ENCODE measurements around the gene HEXIM2.

The HEXIM2 gene

DNA sequence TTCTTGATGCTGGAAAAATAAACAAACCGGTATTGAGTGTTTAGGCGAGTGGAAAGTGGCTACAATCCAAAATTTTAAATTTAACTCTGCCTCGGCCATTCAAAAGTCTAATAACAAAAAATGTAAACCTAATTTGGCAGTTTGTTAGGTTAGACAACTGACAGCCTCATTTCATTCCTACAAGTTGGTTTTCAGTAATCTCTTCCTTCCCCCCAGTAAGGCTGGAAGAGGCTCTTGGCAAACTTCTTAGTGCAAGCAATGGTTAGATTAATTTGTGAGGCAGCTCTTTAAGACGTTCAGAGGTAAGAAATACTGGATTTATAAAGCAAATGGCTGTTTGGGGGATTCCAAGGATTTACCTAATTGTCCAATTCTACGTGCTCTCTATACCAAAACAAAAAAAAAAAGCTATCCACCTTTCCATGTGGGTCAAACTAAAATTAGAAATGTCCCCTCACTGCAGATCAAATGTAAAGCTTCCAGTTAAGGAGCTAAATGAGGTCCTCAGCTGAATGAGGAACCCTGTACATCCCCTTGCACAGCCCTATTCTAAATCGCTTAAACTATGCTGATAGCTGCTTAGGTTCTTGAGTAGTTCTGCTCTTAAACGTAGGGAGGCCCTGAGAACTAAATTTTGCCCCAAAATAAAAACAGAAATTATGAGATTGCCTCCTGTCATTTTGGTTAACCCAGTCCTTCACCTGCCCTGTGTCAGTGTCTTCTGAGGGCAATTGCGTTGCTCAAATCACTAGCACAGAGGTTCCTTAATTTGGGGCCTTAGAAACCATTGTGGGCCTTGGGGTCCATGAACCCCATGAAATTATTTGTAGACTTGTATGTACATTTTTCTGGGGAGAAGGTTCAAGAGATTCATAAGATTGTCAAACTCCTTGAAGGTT is 10.5 kb upstream of the HEXIM2 start:
- no peak overlapping the region for H2AFZ ChIP-seq (ENCODE audit: low read depth, low read length)
- no peaks in the 10 kb centered on the region for H3K27me3 ChIP-seq (ENCODE audit: insufficient read depth, low read length)
- H3K9me3 ChIP-seq (ENCODE audit: low read length), result no peaks in the 10 kb centered on the region
- peaks cover 24% of the 10 kb centered on the region for H3K4me1 ChIP-seq (ENCODE audit: insufficient read depth, low read length)
- no peaks in the 10 kb centered on the region for H3K36me3 ChIP-seq (ENCODE audit: insufficient read depth, low read length)
- peak overlapping the region; percentile 79 for H3K4me3 ChIP-seq (ENCODE audit: low read length)

DNA sequence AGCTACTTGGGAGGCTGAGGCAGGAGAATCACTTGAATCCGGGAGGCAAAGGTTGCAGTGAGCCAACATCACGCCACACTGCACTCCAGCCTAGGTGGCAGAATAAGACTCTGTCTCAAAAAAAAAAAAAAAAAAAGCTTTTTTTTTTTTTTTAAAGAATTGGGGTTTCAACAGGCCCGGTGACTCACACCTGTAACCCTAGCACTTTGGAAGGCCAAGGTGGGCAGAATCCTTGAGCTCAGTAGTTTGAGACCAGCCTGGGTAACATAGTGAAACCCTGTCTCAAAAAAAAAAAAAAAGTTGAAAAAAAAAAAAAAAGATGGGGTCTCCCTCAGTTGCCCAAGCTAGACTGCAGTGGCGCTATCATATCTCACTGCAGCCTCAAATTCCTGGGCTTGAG is 6.6 kb upstream of the HEXIM2 start:
- Histone ChIP-seq H2AFZ (ENCODE audit: low read depth, low read length) (no peak overlapping the region), H3K9me3 (ENCODE audit: low read length) (no peaks in the 10 kb centered on the region), H3K4me1 (ENCODE audit: insufficient read depth, low read length) (peaks cover 21% of the 10 kb centered on the region), H3K4me3 (ENCODE audit: low read length) (no peak overlapping the region), H3K27me3 (ENCODE audit: insufficient read depth, low read length) (no peaks in the 10 kb centered on the region), H3K36me3 (ENCODE audit: insufficient read depth, low read length) (no peaks in the 10 kb centered on the region)

DNA sequence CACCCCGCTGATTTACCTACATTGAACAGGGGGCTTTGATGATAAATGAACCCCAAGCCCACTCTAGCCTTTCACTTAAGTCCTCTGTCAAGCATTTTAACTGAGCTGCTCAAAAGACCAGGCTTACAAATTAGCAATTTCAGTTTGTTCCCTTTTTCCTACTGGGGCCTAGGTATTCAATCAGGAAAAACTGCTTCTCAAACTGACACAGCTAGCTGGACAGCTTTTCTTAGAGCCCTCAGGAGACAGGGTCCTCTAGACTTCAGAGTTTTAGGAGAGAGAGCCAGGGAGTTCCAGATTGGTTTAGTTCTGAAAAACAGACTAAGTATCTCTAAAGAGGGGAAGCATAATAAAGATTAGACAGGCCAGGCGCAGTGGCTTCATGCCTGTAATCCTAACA is 6.2 kb upstream of the HEXIM2 start:
- H3K36me3 ChIP-seq (ENCODE audit: insufficient read depth, low read length), result no peaks in the 10 kb centered on the region
- no peak overlapping the region for H2AFZ ChIP-seq (ENCODE audit: low read depth, low read length)
- no peaks in the 10 kb centered on the region for H3K27me3 ChIP-seq (ENCODE audit: insufficient read depth, low read length)
- no peaks in the 10 kb centered on the region for H3K9me3 ChIP-seq (ENCODE audit: low read length)
- peaks cover 23% of the 10 kb centered on the region for H3K4me1 ChIP-seq (ENCODE audit: insufficient read depth, low read length)
- H3K4me3 ChIP-seq (ENCODE audit: low read length), result no peak overlapping the region

DNA sequence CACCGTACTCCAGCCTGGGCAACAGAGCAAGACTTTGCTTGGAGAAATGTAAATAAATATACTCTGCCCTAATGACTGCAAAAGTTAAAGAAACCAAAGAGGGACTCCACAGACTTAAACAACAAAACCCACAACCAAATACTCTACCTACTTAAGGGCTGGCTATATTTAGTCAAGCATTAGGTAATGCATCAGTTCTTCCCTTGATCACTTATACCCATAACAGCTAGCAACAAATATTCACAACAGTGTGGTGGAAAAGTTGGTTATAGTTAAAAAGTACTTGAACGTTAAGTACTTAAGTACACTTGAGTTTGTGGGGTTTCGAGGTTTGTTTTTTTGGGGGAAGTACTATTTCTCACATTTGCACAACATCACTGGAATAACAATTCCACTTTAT is 5.4 kb upstream of the HEXIM2 start:
- no peaks in the 10 kb centered on the region for H3K27me3 ChIP-seq (ENCODE audit: insufficient read depth, low read length)
- no peaks in the 10 kb centered on the region for H3K9me3 ChIP-seq (ENCODE audit: low read length)
- H3K36me3 ChIP-seq (ENCODE audit: insufficient read depth, low read length), result no peaks in the 10 kb centered on the region
- H2AFZ ChIP-seq (ENCODE audit: low read depth, low read length), result no peak overlapping the region
- no peak overlapping the region for H3K4me3 ChIP-seq (ENCODE audit: low read length)
- H3K4me1 ChIP-seq (ENCODE audit: insufficient read depth, low read length), result peaks cover 16% of the 10 kb centered on the region

DNA sequence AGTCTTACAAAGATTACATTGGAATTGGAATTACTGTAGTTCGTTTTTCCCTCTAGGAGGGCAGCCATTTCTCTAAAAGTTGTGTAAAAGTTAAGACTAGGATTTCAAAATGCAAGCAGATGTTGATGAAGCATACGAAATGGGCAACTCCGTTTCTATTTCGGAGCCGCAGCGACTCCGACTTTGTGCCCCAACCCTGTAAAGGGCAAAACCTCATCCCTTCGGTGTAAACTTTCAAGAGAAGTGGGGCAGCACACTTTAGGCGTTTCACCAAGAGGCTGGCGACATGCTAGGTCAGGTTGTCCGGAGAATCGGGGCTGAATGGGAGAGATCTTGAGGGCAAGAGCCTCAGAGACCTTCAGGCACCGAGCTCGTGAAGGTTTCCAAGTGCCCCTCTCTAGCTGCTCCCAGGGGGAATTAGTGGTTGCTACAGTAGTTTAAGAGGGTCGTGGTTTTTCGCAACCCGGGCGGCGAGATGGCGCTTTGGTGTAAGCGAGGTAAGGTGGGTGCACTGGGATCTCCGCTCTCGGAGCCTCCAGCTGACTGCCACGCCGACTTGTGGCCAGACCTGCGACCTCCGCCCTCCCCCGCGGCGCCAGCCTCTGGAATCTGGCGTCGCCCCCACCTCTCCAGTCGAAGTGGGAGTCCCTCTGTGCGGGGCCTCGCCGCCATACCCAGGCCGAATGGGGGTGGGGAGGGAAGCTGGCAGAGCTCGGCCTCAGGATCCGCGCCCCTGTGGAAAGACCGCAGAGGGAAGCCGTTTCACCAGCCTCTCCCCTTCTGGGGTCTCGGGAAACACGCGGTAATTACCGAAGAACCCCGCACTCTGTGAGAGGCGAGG is 1.0 kb upstream of the HEXIM2 start:
- no peaks in the 10 kb centered on the region for H3K9me3 ChIP-seq (ENCODE audit: low read length)
- H3K4me1 ChIP-seq (ENCODE audit: insufficient read depth, low read length), result peaks cover 18% of the 10 kb centered on the region
- no peaks in the 10 kb centered on the region for H3K27me3 ChIP-seq (ENCODE audit: insufficient read depth, low read length)
- peaks cover 2% of the 10 kb centered on the region for H3K36me3 ChIP-seq (ENCODE audit: insufficient read depth, low read length)
- H2AFZ ChIP-seq (ENCODE audit: low read depth, low read length), result peak overlapping the region; percentile 42
- peak overlapping the region; percentile 93 for H3K4me3 ChIP-seq (ENCODE audit: low read length)

DNA sequence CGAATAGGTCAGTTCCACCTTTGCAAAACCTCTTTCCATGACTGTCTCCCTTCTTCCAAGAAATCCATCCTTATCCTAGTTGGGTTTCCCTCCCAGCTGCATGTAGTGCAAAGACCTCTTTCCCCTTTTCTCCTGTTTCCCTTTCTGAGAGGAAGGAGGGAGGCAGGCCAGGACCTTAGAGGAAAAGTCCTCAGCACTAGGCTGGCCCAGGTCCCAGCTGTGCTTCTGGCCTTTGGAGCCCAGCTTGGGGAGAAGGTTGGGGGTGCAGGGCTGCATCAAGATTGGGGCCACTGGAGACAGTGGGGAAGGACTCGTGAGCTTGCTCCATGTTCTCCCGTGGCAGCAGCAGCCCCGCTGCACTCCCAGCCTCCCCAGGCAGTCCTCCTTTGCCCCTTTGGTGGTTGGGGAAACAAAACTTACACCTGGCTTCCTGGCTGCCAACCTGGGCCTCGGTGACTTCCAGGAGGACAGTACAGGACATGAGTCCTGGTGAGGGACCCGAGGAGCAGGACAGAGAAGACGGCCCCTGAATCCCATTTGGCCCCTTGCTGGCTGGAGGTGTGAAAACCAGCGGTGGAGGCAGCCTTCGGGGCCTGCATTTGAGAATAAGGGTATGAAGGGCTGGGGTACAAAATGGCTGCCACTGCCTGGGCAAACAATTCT is 481 bp downstream of the HEXIM2 start:
- Histone ChIP-seq H3K4me1 (ENCODE audit: insufficient read depth, low read length) (peaks cover 18% of the 10 kb centered on the region), H3K36me3 (ENCODE audit: insufficient read depth, low read length) (peaks cover 2% of the 10 kb centered on the region), H3K4me3 (ENCODE audit: low read length) (peak overlapping the region; percentile 60), H3K9me3 (ENCODE audit: low read length) (no peaks in the 10 kb centered on the region), H2AFZ (ENCODE audit: low read depth, low read length) (no peak overlapping the region), H3K27me3 (ENCODE audit: insufficient read depth, low read length) (no peaks in the 10 kb centered on the region)

DNA sequence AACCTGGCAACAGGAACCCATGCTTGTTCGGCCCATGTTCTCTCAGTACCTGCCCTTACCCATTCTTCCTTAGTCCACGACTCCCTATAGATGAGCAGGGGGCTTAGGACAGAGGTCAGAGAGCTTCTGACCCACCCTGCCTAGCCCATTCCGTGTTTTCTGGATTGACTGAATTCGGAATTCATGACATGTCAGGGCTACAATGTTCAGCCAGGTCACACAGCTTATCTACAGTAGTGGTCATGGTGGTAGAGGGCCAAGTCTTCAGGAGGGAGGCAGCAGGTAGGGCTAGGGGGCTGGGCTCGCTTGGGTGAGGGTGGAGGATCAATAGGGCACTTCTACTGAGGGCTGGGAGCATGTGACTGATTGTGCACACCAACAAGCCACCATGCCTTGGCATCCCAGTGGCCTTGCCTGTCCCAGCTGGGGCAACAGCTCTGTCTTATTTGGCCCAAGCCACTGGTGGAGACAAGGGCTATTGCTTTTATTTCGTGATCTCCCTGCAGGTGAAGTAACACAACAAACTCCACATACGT is 3.1 kb downstream of the HEXIM2 start:
- Histone ChIP-seq H2AFZ (ENCODE audit: low read depth, low read length) (no peak overlapping the region), H3K4me3 (ENCODE audit: low read length) (no peak overlapping the region), H3K36me3 (ENCODE audit: insufficient read depth, low read length) (peaks cover 9% of the 10 kb centered on the region), H3K27me3 (ENCODE audit: insufficient read depth, low read length) (no peaks in the 10 kb centered on the region), H3K9me3 (ENCODE audit: low read length) (no peaks in the 10 kb centered on the region), H3K4me1 (ENCODE audit: insufficient read depth, low read length) (peaks cover 14% of the 10 kb centered on the region)

DNA sequence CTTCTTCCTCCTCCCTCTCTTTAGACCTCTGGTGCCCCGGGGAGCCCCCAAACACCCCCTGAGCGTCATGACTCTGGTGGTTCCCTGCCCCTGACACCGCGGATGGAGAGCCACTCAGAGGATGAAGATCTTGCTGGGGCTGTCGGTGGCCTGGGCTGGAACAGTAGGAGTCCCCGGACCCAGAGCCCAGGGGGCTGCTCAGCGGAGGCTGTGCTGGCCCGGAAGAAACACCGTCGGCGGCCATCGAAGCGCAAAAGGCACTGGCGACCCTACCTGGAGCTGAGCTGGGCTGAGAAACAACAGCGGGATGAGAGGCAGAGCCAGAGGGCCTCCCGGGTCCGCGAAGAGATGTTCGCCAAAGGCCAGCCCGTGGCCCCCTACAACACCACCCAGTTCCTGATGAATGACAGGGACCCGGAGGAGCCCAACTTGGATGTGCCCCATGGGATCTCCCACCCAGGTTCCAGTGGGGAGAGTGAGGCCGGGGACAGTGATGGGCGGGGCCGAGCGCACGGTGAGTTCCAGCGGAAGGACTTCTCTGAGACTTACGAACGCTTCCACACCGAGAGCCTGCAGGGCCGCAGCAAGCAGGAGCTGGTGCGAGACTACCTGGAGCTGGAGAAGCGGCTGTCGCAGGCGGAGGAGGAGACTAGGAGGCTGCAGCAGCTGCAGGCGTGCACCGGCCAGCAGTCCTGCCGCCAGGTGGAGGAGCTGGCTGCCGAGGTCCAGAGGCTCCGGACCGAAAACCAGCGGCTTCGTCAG is 7.5 kb downstream of the HEXIM2 start:
- H3K36me3 ChIP-seq (ENCODE audit: insufficient read depth, low read length), result peaks cover 9% of the 10 kb centered on the region
- no peaks in the 10 kb centered on the region for H3K27me3 ChIP-seq (ENCODE audit: insufficient read depth, low read length)
- peaks cover 22% of the 10 kb centered on the region for H3K4me1 ChIP-seq (ENCODE audit: insufficient read depth, low read length)
- H3K4me3 ChIP-seq (ENCODE audit: low read length), result no peak overlapping the region
- H2AFZ ChIP-seq (ENCODE audit: low read depth, low read length), result no peak overlapping the region
- H3K9me3 ChIP-seq (ENCODE audit: low read length), result no peaks in the 10 kb centered on the region

DNA sequence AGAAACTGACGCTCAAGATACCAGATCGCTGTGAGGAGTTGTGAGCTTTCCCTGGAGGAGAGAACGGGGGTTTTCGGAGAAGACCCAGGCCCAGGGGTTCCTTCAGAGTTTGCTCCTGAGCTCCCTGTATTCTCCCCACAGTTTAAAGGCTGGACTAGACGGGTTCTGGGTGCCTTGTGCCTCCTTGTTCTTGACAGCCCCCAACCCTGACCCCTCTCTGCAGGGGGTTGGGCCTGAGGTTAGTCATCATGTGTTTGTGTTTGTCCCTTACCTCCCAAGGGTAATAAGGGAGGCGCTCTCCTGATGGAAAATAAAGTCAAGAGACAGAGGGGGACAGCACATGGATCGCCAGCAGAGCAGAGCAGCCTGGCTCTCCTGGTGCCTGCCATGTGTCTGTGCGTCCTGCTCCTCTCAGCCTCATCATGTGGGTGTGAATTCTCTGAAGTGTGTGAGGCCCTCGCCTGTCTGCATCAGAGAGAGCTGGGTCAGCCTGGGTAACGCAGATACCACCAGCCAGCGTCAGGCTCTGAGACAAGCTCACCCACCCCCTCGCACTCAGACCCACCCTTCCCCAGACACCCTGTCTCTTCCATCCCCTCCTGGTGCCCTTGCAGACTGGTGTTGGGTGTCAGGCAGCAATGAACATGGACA is 8.7 kb downstream of the HEXIM2 start:
- H3K27me3 ChIP-seq (ENCODE audit: insufficient read depth, low read length), result no peaks in the 10 kb centered on the region
- H2AFZ ChIP-seq (ENCODE audit: low read depth, low read length), result no peak overlapping the region
- peaks cover 7% of the 10 kb centered on the region for H3K36me3 ChIP-seq (ENCODE audit: insufficient read depth, low read length)
- H3K4me3 ChIP-seq (ENCODE audit: low read length), result no peak overlapping the region
- no peaks in the 10 kb centered on the region for H3K9me3 ChIP-seq (ENCODE audit: low read length)
- peaks cover 22% of the 10 kb centered on the region for H3K4me1 ChIP-seq (ENCODE audit: insufficient read depth, low read length)

DNA sequence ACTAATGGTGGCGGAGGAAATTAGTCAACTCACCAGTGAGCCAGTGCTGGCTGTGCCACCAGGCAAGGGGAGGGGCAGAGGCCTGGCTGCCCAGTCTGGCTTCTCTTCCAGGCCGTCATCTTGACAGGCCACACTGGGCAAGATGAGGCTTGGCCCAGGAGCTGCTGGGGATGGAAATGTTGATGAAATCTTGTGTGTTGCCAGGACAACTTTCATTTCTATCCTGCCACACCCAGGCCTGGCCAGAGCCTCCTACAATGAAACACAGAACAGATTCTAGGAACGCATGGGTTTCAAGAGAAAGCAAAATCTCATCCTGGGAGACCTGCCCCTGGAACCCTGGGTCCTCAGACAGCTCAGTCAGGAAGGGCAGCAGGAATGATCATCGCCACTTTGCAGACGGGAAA is 9.3 kb downstream of the HEXIM2 start:
- no peak overlapping the region for H2AFZ ChIP-seq (ENCODE audit: low read depth, low read length)
- no peak overlapping the region for H3K4me3 ChIP-seq (ENCODE audit: low read length)
- H3K27me3 ChIP-seq (ENCODE audit: insufficient read depth, low read length), result no peaks in the 10 kb centered on the region

DNA sequence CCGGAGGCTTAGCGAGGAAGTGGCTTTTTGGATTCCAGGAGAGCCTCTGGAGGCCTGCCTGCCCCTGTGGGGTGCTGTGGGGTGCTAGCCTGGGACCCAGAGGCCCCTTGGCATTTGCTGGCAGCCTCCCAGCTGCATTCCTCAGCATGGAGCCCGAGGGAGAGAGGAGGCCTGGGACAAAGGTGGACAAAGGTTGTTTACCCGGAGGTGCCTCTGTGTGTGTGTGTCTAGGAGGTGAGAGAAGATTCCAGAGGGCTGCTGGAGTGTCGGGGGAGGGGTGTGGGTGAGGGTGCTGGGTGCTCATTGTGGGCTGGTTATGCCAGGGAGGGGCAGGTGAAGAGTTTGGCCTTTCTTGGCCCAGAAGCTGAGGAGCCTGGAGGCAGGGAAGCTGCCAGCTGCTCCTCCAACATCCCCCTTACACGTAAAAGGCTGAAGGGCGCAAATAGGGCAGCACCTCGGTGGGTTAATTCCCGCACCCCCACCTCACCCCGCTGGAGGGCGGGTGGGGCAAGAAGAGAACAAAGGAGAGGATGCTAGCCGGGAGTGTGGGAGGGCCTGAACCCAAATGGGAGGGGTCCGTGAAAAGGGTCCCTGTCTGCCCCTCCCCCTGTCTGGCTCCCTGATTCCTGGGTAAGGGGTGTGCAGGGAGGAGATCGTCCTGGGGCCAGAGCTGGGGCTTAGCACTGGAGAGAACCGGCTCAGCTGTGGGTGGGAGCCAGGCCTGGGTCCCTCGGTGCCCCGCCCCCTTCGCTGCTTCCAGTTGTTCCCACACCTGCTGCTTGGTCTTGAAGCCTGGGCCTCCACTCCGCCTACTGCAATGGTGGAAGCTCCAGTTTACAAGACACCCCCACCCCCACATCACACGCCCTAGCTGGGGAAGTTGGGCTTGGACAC is 9.9 kb downstream of the HEXIM2 start:
- Histone ChIP-seq H3K27me3 (ENCODE audit: insufficient read depth, low read length) (no peaks in the 10 kb centered on the region), H3K36me3 (ENCODE audit: insufficient read depth, low read length) (peaks cover 7% of the 10 kb centered on the region), H2AFZ (ENCODE audit: low read depth, low read length) (no peak overlapping the region), H3K4me1 (ENCODE audit: insufficient read depth, low read length) (peaks cover 22% of the 10 kb centered on the region), H3K4me3 (ENCODE audit: low read length) (no peak overlapping the region), H3K9me3 (ENCODE audit: low read length) (no peaks in the 10 kb centered on the region)

More for the DNA sequence above, 9.3 kb downstream of the HEXIM2 start:
- Histone ChIP-seq H3K9me3 (ENCODE audit: low read length) (no peaks in the 10 kb centered on the region), H3K36me3 (ENCODE audit: insufficient read depth, low read length) (peaks cover 7% of the 10 kb centered on the region), H3K4me1 (ENCODE audit: insufficient read depth, low read length) (peaks cover 22% of the 10 kb centered on the region)

Measured in neuron (in vitro differentiated cells).